OCI-LY7 (cell line): ENCODE results near the gene BRSK2. TPM values are rescaled to one million over a fixed set of nuclear protein-coding genes. Genes with fewer than 3 reads are reported as not detected.

ENCODE experiments used
- BruUV-seq: library from RNA; stranded (reverse); fragments of 400-500 nt; replicated peaks from 2 replicates; lab custom pipeline; 2021; lab: Mats Ljungman, UMichigan
- CTCF ChIA-PET: fragments of 300-600 bp; sonication (Branson Sonifier 250); formaldehyde crosslinking; loops from one replicate; lab custom pipeline; 2022; ENCODE audit warnings: antibody characterized with exemption; ENCODE audit not compliant: unreplicated experiment; lab: Charles Lee
- POLR2A ChIA-PET: fragments of 300-600 bp; sonication (Branson Sonifier 250); formaldehyde crosslinking; loops from one replicate; lab custom pipeline; 2022; ENCODE audit warnings: antibody characterized with exemption; lab: Charles Lee
- DNase-seq: peaks from one replicate; pipeline ENCODE4 v3.0.0-alpha.2; 2015; ENCODE audit warnings: low spot score
- H2AFZ ChIP-seq: fragments of 200-600 bp; sonication (generic), shearing (Covaris generic); 2 replicates; pipeline ENCODE4 v1.6.1; 2014; ENCODE audit warnings: mild to moderate bottlenecking, antibody characterized with exemption, low read length, moderate library complexity
- H3K27ac ChIP-seq: fragments of 200-600 bp; sonication (generic); 2 replicates; pipeline ENCODE4 v1.5.1; 2014; ENCODE audit warnings: mixed run types, low read depth, mild to moderate bottlenecking, moderate library complexity, low read length, inconsistent platforms; ENCODE audit not compliant: poor library complexity, severe bottlenecking
- H3K36me3 ChIP-seq: fragments of 200-600 bp; sonication (generic); 2 replicates; pipeline ENCODE4 v1.6.1; 2014; ENCODE audit warnings: mild to moderate bottlenecking, antibody characterized with exemption, low read length, moderate library complexity, mixed read lengths; ENCODE audit not compliant: insufficient read depth
- H3K4me1 ChIP-seq: fragments of 200-600 bp; sonication (generic); 2 replicates; pipeline ENCODE4 v1.5.1; 2014; ENCODE audit warnings: mild to moderate bottlenecking, low read length; ENCODE audit not compliant: insufficient read depth, poor library complexity, severe bottlenecking
- H3K4me2 ChIP-seq: fragments of 200-600 bp; sonication (generic); 2 replicates; pipeline ENCODE4 v1.6.1; 2014; ENCODE audit warnings: mild to moderate bottlenecking, low read length
- H3K4me3 ChIP-seq: fragments of 200-600 bp; sonication (generic); 2 replicates; pipeline ENCODE4 v1.5.1; 2014; ENCODE audit warnings: mild to moderate bottlenecking, low read depth, low read length; ENCODE audit not compliant: poor library complexity, severe bottlenecking
- H3K79me2 ChIP-seq: fragments of 200-600 bp; sonication (generic); 2 replicates; pipeline ENCODE4 v1.6.1; 2016; ENCODE audit warnings: low read depth, mild to moderate bottlenecking, low read length, moderate library complexity, mixed read lengths; ENCODE audit not compliant: insufficient read depth
- H3K9me2 ChIP-seq: fragments of 200-600 bp; sonication (generic); 2 replicates; pipeline ENCODE4 v1.6.1; 2016; ENCODE audit warnings: mild to moderate bottlenecking, low read length, mixed read lengths; ENCODE audit not compliant: insufficient read depth
- H3K9me3 ChIP-seq: fragments of 200-600 bp; sonication (generic); 2 replicates; pipeline ENCODE4 v1.6.1; 2014; ENCODE audit warnings: mild to moderate bottlenecking, mixed run types, low read length, mixed read lengths
- H4K20me1 ChIP-seq: fragments of 200-600 bp; sonication (generic); 2 replicates; pipeline ENCODE4 v1.6.1; 2014; ENCODE audit warnings: mild to moderate bottlenecking, antibody characterized with exemption, low read length, moderate library complexity, mixed read lengths; ENCODE audit not compliant: insufficient read depth
- CTCF ChIP-seq: fragments of 200-600 bp; sonication (generic); conservative IDR thresholded peaks from 2 replicates; pipeline ENCODE4 v1.5.1; 2014; ENCODE audit warnings: mild to moderate bottlenecking, antibody characterized with exemption, low read length, moderate library complexity, mixed read lengths
- EZH2phosphoT487 ChIP-seq: fragments of 200-600 bp; sonication (generic); IDR thresholded peaks from 2 replicates; pipeline ENCODE4 v1.6.1; 2018; ENCODE audit warnings: low read depth, borderline replicate concordance, mild to moderate bottlenecking, mixed run types, antibody characterized with exemption, low read length, moderate library complexity, mixed read lengths
- intact Hi-C: fragments of 100-400 bp; cut with micrococcal nuclease; formaldehyde crosslinking; loops from one replicate; pipeline ENCODE4 v1.10.0; 2022; ENCODE audit not compliant: unreplicated experiment
- total RNA-seq, 2 experiments: library from RNA; depleted of rRNA in 1 of 2; stranded (reverse); fragments of >200 nt in 1 of 2; shearing (Covaris generic) in 1 of 2; gene quantifications; 2 replicates each; pipeline ENCODE4 v1.2.3, GENCODE V29; 2014 to 2022

Gene BRSK2
- total RNA-seq, 2 experiments from 2014 or later = not detected

DNA sequence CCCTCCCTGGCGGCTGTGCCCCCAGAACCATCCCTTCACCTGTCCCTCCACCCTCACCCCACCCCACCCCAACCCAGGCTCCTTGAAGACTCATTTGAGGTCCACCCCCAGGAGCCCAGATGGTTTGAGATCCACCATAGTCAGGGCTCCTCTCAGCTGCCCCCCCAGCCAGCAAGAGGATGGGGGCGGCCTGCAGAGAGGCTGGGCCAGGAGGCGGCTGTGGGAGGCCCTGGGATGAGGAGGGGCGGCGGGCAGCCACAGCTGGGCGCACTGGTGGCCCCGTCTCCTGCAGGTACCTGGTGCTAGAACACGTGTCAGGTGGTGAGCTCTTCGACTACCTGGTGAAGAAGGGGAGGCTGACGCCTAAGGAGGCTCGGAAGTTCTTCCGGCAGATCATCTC lies 50.8 kb downstream of the BRSK2 start:
- ChIA-PET POLR2A (no interaction called here), CTCF (no interaction called here)
- H3K9me2 ChIP-seq = no peaks in the 10 kb centered on the region
- no peak overlapping the region for H2AFZ ChIP-seq
- BruUV-seq = no TSS peak
- TF ChIP-seq CTCF = no peak
- TF ChIP-seq EZH2phosphoT487 = no peak
- intact Hi-C loops = no loop called here
- no peaks in the 10 kb centered on the region for H3K4me1 ChIP-seq
- DNase-seq = no peak
- H3K9me3 ChIP-seq = no peaks in the 10 kb centered on the region
- no peaks in the 10 kb centered on the region for H4K20me1 ChIP-seq
- H3K4me3 ChIP-seq = no peak overlapping the region
- H3K79me2 ChIP-seq = no peaks in the 10 kb centered on the region
- H3K4me2 ChIP-seq = no peak overlapping the region
- H3K36me3 ChIP-seq = no peaks in the 10 kb centered on the region
- H3K27ac ChIP-seq = no peak overlapping the region

GRCh38 chr11:1442163-1442562 lies 52.4 kb downstream of the BRSK2 start:
- no peak for DNase-seq
- H2AFZ ChIP-seq = no peak overlapping the region
- POLR2A ChIA-PET = no interaction called here
- no peak overlapping the region for H3K4me2 ChIP-seq
- H3K4me1 ChIP-seq = no peaks in the 10 kb centered on the region
- no TSS peak for BruUV-seq
- no peaks in the 10 kb centered on the region for H3K9me3 ChIP-seq
- H3K9me2 ChIP-seq = no peaks in the 10 kb centered on the region
- H3K79me2 ChIP-seq = no peaks in the 10 kb centered on the region
- H4K20me1 ChIP-seq = no peaks in the 10 kb centered on the region
- H3K27ac ChIP-seq = no peak overlapping the region
- no peak overlapping the region for H3K4me3 ChIP-seq
- no peak for TF ChIP-seq CTCF
- no peak for TF ChIP-seq EZH2phosphoT487
- intact Hi-C loops = no loop called here
- H3K36me3 ChIP-seq = no peaks in the 10 kb centered on the region
- CTCF ChIA-PET = no interaction called here

DNA sequence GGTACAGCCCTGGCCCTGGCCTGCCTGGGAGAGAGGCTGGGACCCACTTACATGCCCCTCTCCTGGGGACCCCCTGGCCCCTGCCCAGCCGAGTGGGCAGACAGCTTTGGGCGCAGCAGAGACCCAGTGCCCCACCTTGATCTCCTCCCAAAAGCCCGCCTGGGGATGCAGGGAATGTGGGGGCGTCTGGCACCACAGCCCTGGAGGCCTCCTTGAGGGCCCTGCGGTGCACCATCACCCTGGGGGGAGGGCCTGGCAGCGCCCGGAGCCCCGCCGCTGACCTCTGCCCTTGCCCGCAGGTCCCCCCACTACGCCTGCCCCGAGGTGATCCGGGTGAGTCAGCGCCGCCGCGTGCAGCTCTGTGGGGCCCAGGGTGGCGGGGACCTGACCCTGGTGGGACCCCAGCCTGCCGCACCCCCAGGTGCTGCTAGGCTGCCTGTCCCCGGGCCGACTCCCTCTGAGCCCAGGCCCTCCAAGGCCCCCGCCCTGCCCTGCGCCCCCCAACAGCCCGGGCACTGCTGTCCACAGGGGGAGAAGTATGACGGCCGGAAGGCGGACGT lies 53.2 kb downstream of the BRSK2 start:
- H3K4me1 ChIP-seq = no peaks in the 10 kb centered on the region
- BruUV-seq = no TSS peak
- no peak overlapping the region for H3K27ac ChIP-seq
- H2AFZ ChIP-seq = no peak overlapping the region
- POLR2A ChIA-PET = no interaction called here
- CTCF ChIA-PET = no interaction called here
- no peaks in the 10 kb centered on the region for H3K9me2 ChIP-seq
- H3K4me3 ChIP-seq = no peak overlapping the region
- DNase-seq = no peak
- H3K9me3 ChIP-seq = no peaks in the 10 kb centered on the region
- TF ChIP-seq EZH2phosphoT487 = no peak
- TF ChIP-seq CTCF = no peak
- no peak overlapping the region for H3K4me2 ChIP-seq
- no peaks in the 10 kb centered on the region for H3K36me3 ChIP-seq
- intact Hi-C loops = no loop called here
- no peaks in the 10 kb centered on the region for H3K79me2 ChIP-seq
- no peaks in the 10 kb centered on the region for H4K20me1 ChIP-seq
